Effector memory CD8-positive, alpha-beta T cell (primary cell): ENCODE results near the gene YOD1.

Source experiments
- ATAC-seq: fragments of 150-1000 bp; cut with Tn5 transposase; replicated peaks from 2 replicates; pipeline ENCODE4 v1.10.0; 2021; ENCODE audit warnings: mild to moderate bottlenecking, moderate library complexity
- DNase-seq, 3 experiments: peaks; one replicate each; pipeline ENCODE4 v3.0.0; 2021
- H3K27ac Mint-ChIP-seq, 2 donors: one replicate each; pipeline ENCODE4 v1.8.0; 2022; ENCODE audit warnings: mild to moderate bottlenecking in 2 of 2, mixed read lengths in 2 of 2, moderate library complexity in 2 of 2
- H3K27me3 Mint-ChIP-seq, 2 donors: one replicate each; pipeline ENCODE4 v1.8.0; 2022; ENCODE audit warnings: mixed read lengths in 2 of 2
- H3K36me3 Mint-ChIP-seq: one replicate; pipeline ENCODE4 v1.8.0; 2022; ENCODE audit warnings: mild to moderate bottlenecking, moderate library complexity, mixed read lengths; ENCODE audit not compliant: insufficient read depth
- H3K4me1 Mint-ChIP-seq, 2 donors: one replicate each; pipeline ENCODE4 v1.8.0; 2022; ENCODE audit warnings: low read depth in 2 of 2, mixed read lengths in 2 of 2
- H3K4me3 Mint-ChIP-seq, 2 donors: one replicate each; pipeline ENCODE4 v1.8.0; 2022; ENCODE audit warnings: mild to moderate bottlenecking in 2 of 2, mixed read lengths in 2 of 2, moderate library complexity in 2 of 2
- H3K9me3 Mint-ChIP-seq, 2 donors: one replicate each; pipeline ENCODE4 v1.8.0; 2022; ENCODE audit warnings: mixed read lengths in 2 of 2

Gene YOD1

DNA sequence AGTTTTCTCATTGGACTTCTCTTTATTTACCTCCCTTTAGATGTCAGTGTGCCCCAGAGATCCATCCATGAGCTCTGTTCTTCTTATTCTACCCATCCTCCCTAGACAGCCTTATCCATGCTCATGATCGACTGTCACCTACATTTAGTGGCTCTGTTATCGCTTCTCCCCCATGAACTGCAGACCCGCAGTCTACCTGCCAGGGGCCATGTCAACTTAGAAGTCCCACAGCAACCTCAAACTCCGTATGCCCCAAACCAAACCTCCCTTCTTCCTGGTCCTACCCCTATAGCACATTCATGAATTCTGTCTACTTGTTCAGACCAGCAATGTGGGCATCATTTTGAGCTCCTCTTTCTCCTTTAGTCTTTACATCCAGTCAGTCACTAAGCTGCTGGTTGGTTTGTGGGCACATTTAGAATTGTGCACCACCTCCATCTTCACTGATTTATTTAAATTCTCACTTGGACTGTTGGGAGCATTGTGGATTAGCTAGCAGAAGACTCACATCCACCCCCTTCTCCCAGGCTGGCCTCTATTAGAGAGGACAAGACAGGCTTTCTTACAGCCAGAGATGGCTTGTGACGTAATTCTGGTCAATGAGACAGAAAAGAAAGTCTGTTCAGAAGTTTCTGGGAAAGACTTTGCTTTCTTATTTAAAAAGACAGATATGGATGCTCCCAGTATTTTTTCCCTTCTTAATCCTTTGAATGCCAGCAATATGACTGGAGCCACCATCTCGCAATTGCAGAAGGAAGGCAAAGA is 37.5 kb downstream of the YOD1 start:
- no peak overlapping the region for H3K27ac Mint-ChIP-seq
- DNase-seq (no peak), ATAC-seq (no peak)
- peaks cover 51 to 57% of the 10 kb centered on the region in 2 donors for H3K27me3 Mint-ChIP-seq
- no peaks in the 10 kb centered on the region for H3K36me3 Mint-ChIP-seq
- no peak overlapping the region for H3K4me3 Mint-ChIP-seq
- H3K4me1 Mint-ChIP-seq, result peaks cover 0 to 2% of the 10 kb centered on the region in 2 donors
- H3K9me3 Mint-ChIP-seq, result no peaks in the 10 kb centered on the region

DNA sequence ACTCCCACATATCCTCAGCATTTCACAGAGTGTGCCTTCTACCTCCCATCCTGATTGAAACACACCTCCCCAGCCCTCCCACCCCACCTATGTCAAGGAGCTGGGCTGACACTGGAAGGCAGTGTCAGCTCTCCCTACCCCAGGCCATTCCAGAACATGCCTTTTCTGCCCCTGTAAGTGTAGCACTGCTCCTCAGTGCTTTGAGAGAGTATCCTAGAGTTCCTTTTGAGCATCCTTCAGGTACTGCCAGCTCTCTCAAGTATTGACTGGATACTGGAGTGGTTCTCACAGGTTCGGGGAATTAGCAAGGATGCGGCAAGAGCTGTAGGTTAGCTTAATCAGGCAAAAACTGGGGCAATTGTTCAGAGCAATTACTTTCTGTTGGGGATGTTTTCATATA is 40.3 kb downstream of the YOD1 start:
- Mint-ChIP-seq H3K9me3 (no peaks in the 10 kb centered on the region), H3K4me1 (no peaks in the 10 kb centered on the region), H3K36me3 (no peaks in the 10 kb centered on the region), H3K27me3 (peaks cover 63 to 68% of the 10 kb centered on the region in 2 donors), H3K4me3 (no peak overlapping the region), H3K27ac (no peak overlapping the region)
- ATAC-seq (no peak), DNase-seq (no peak)

DNA sequence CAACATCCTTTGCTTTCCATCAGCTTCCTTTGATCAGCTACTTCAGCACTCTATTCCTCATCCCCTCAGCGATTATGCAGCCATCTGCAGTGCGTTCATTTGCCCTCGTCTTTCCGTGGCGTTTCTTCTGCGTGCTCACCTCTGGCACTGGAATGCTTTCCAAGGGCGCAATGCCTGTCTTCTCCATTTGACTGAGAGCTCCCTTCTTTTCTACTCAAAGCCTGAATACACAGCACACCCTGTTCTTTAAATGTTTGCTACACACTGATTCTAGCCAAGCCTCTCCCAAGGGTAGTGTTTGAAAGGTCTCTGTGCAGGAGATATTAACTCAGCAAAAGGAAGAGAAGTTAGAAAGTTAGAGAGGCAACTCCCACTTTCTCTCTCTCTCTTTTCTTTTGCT is 41.1 kb downstream of the YOD1 start:
- peaks cover 63 to 66% of the 10 kb centered on the region in 2 donors for H3K27me3 Mint-ChIP-seq
- no peak overlapping the region for H3K4me3 Mint-ChIP-seq
- no peaks in the 10 kb centered on the region for H3K9me3 Mint-ChIP-seq
- no peak for DNase-seq
- no peak for ATAC-seq
- no peak overlapping the region for H3K27ac Mint-ChIP-seq
- peaks cover 0 to 2% of the 10 kb centered on the region in 2 donors for H3K4me1 Mint-ChIP-seq
- no peaks in the 10 kb centered on the region for H3K36me3 Mint-ChIP-seq

DNA sequence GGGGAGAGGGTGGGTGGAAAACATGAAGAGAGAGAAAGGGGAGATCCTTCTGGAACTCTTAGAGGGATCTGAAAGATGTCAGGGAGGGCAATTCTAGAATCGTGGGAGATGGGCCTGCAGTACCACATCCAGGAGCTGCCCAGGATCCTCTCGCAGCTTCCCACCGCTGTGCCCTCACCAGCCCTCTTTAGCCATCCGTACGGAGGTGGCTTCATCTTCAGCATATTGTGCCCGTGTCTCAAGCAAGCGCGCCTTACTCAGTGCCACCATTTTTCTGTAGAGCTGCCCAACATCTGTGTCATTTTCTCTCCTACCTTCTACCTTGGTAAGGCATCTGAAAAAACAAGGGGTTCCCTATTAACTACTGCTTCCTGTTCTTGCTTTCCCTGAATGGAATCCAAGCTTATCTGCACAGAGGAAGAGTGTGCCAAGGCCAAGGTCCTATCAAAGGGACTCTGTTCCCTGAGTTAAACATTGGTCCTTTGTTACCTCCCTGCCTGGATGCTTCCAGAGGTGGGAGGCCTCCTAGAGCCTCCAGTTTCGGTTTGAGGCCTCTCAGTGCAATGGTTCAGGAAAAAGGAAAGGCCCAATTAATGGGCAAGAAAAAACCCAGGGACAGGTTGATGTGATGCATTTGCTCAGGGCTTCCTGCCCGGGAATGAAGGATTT is 41.7 kb downstream of the YOD1 start:
- peaks cover 0 to 4% of the 10 kb centered on the region in 2 donors for H3K4me1 Mint-ChIP-seq
- DNase-seq (no peak), ATAC-seq (no peak)
- H3K9me3 Mint-ChIP-seq, result no peaks in the 10 kb centered on the region
- H3K4me3 Mint-ChIP-seq, result no peak overlapping the region
- H3K27ac Mint-ChIP-seq, result no peak overlapping the region
- peaks cover 60% of the 10 kb centered on the region in 2 donors for H3K27me3 Mint-ChIP-seq
- no peaks in the 10 kb centered on the region for H3K36me3 Mint-ChIP-seq

DNA sequence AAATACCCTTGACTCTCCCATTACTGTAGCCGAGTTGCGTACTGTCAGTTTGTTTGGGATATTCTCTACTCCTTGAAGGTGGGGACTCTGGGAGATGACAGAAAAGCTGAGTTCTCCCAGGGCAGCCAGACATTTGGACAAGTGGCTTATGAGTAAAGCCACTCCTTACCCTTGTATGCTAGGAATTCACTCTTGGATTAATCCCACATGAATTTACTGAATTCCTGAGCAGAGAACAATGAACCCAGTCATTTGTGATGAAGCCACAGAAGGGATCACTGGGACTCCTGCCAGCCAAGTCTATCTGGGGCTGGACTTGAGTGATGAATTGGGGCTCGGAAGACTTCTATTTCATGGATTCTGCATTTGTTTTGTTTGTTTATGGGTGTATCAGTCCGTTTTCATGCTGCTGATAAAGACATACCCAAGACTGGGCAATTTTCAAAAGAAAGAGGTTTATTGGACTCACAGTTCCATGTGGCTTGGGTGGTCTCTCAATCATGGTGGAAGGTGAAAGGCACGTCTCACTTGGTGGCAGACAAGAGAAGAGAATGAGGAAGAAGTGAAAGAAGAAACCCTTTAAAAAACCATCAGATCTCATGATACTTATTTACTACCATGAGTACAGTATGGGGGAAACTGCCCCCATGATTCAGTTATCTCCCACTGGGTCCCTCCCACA is 43.5 kb downstream of the YOD1 start:
- H3K4me1 Mint-ChIP-seq, result peaks cover 0 to 4% of the 10 kb centered on the region in 2 donors
- H3K27me3 Mint-ChIP-seq, result peaks cover 42 to 43% of the 10 kb centered on the region in 2 donors
- H3K9me3 Mint-ChIP-seq, result no peaks in the 10 kb centered on the region
- no peaks in the 10 kb centered on the region for H3K36me3 Mint-ChIP-seq
- DNase-seq, result no peak
- no peak overlapping the region for H3K27ac Mint-ChIP-seq
- H3K4me3 Mint-ChIP-seq, result no peak overlapping the region
- ATAC-seq, result no peak

DNA sequence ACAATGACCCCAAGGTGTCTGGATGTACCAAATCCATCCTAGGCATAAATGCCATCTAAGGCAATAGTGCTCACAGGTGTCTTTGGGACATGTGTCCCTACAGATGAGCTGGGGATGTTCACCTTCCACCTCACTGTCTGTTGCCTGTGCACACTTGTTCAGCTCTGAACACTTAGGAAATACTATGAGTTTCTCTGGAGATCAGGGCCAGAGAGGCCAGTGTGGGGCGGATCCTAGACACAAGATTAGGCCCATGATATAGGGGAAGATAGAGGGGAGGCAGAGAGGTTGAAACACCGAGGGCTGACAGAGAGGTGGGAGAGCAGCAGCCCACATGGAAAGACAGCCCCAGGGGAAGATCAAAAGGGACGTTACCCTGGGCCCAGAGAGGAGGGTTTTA is 44.1 kb downstream of the YOD1 start:
- ATAC-seq (no peak), DNase-seq (no peak)
- H3K4me3 Mint-ChIP-seq, result no peak overlapping the region
- no peaks in the 10 kb centered on the region for H3K9me3 Mint-ChIP-seq
- H3K27me3 Mint-ChIP-seq, result peaks cover 36 to 37% of the 10 kb centered on the region in 2 donors
- no peaks in the 10 kb centered on the region for H3K36me3 Mint-ChIP-seq
- H3K27ac Mint-ChIP-seq, result no peak overlapping the region
- peaks cover 0 to 4% of the 10 kb centered on the region in 2 donors for H3K4me1 Mint-ChIP-seq

DNA sequence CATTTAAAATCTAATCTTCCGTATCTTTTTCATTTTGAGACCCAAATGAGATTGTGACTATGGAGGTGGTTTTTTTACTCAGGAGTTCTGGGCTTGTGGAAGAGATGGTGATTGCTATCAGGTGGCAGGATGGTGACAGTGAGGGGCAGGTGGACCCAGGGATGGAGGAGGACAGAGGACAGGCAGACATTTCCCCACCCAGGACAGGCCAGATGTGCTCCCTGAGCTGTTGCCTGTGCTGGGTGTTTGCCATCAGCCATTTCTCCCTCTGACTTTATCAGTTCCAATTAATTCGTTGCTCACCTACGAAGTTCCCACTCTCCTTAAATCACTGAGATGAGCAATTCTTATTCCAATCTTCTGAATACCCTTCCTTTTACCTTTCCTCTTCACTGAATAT is 44.9 kb downstream of the YOD1 start:
- H3K9me3 Mint-ChIP-seq, result no peaks in the 10 kb centered on the region
- ATAC-seq (no peak), DNase-seq (no peak)
- peaks cover 0 to 4% of the 10 kb centered on the region in 2 donors for H3K4me1 Mint-ChIP-seq
- no peak overlapping the region for H3K4me3 Mint-ChIP-seq
- H3K36me3 Mint-ChIP-seq, result no peaks in the 10 kb centered on the region
- peaks cover 32 to 33% of the 10 kb centered on the region in 2 donors for H3K27me3 Mint-ChIP-seq
- H3K27ac Mint-ChIP-seq, result no peak overlapping the region

DNA sequence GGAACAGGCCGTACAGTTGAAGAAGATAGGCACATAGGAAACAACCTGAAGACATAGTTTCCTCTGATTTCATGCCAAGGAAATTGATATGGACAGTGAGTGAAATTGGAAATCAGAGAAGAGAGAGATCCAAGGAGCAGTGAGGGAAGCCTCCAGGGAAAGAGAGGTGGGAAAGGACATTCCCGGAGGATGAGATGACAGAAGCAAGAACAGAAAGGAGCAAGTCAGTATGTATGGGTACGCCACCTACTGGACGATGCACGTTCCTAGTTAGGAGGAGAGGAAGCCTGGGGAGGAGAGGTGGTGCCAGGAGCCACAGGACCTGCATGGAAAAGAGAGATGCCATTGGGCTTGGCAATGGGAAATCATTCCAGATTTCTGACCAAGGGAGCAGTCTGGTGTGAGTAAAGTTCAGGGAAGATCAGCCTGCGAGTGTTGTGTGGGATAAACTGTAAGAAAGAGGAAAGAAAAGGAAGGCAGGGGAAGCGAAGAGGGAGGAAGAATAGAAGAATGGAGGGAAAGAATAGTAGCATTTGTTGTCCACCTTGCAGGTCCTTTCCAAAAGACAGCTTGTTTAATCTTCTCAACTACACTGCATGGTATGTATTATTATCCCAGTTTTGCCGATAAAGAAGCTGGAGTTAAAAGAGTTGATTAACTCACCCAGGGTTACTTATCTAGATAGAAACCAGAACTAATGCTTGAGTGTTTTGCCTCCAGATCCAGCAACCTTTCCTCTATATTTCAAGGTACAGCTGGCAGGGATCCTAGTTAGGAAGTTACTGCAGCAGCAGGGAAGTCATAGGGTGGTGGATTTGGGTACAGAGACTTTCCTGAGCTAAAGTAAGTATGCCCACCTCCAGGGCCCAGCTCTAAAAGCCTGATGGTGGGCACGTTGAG is 45.8 kb downstream of the YOD1 start:
- Mint-ChIP-seq H3K36me3 (no peaks in the 10 kb centered on the region), H3K9me3 (no peaks in the 10 kb centered on the region), H3K27me3 (peaks cover 30 to 32% of the 10 kb centered on the region in 2 donors), H3K4me1 (peaks cover 0 to 4% of the 10 kb centered on the region in 2 donors), H3K4me3 (no peak overlapping the region), H3K27ac (no peak overlapping the region)
- DNase-seq (peak; percentile 18 to 33 (median 31)), ATAC-seq (peak; percentile 48)

DNA sequence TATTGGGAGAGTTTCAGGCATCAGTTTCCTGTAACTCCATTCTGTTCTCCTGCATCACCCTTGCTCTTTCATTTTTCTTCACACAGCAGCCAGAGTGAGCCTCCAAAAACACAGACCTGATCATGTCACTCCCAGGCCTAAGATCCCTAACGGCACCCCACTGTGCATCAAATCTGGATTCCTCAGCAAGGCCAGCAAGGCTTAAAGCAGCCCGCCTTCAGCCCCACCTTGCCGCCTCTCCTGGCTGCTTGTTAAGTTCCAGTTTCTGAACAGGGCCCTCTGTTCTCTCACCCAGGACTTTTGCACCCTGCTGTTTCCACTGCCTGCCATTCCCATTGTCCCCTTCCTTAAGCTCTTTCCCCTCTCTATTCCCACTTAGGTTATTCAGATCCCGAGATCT is 47.8 kb downstream of the YOD1 start:
- Mint-ChIP-seq H3K9me3 (no peaks in the 10 kb centered on the region), H3K36me3 (no peaks in the 10 kb centered on the region), H3K27ac (no peak overlapping the region), H3K27me3 (peaks cover 24 to 32% of the 10 kb centered on the region in 2 donors), H3K4me3 (no peak overlapping the region), H3K4me1 (peaks cover 0 to 4% of the 10 kb centered on the region in 2 donors)
- DNase-seq (no peak), ATAC-seq (no peak)

DNA sequence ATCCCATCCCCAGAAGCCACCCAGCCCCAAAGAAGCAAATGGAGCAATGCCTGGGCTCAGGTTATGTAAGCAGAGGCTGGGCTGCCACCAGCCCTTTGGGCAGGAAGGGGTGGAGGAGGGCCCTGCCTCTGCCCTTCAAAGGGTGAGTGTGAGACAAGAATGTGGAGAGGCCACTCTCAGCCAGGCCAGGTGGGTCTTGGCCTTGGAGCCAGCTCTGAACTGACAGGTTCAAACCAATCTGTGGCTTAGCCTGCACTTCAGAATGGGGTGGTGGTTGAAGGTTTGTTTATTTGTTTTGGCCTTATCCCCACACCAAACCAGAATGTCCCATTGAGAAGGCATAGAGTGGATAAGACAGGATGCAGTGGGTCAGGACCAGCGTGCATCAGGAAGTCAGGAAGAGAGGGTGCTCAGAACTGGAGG is 48.3 kb downstream of the YOD1 start:
- Mint-ChIP-seq H3K27me3 (peaks cover 22 to 31% of the 10 kb centered on the region in 2 donors), H3K9me3 (no peaks in the 10 kb centered on the region), H3K4me3 (no peak overlapping the region), H3K36me3 (no peaks in the 10 kb centered on the region), H3K27ac (no peak overlapping the region), H3K4me1 (peaks cover 0 to 4% of the 10 kb centered on the region in 2 donors)
- DNase-seq (no peak), ATAC-seq (no peak)

DNA sequence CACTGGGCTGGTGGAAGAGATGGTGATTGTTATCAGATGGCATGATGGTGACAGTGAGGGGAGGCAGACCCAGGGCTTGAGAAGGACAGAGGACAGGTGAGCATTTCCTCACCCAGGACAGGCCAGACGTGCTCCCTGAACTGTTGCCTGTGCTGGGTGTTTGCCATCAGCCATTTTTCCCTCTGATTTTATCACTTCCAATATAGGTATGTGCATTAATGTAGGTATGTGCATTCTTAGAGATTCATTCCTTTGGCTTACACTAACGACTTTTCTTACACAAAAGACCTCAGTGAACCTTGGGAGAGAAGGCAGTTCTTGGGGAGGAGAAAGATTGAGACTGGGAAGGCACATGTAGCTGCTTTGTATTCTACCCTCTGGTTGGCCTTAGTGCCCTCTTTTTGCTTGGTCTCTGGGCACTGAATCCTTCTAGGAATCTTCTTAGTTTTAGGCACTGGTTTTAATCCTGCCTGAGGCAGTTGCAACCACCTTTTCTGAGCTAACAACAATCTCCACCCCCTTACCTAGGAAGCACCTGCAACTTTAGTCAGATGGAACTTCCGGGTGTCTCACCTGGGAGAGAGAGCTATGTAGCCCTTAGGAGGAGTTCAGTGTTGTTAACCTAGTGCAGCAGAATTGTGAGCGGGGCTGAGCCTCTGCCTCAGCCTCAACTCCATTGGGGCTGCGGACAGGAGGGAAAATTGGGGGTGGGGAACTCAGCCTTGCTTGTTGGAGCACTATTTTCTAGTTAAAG is 49.3 kb downstream of the YOD1 start:
- Mint-ChIP-seq H3K36me3 (no peaks in the 10 kb centered on the region), H3K9me3 (no peaks in the 10 kb centered on the region), H3K4me3 (no peak overlapping the region), H3K27me3 (peaks cover 15 to 23% of the 10 kb centered on the region in 2 donors), H3K4me1 (peaks cover 0 to 4% of the 10 kb centered on the region in 2 donors), H3K27ac (no peak overlapping the region)
- ATAC-seq (no peak), DNase-seq (no peak)

DNA sequence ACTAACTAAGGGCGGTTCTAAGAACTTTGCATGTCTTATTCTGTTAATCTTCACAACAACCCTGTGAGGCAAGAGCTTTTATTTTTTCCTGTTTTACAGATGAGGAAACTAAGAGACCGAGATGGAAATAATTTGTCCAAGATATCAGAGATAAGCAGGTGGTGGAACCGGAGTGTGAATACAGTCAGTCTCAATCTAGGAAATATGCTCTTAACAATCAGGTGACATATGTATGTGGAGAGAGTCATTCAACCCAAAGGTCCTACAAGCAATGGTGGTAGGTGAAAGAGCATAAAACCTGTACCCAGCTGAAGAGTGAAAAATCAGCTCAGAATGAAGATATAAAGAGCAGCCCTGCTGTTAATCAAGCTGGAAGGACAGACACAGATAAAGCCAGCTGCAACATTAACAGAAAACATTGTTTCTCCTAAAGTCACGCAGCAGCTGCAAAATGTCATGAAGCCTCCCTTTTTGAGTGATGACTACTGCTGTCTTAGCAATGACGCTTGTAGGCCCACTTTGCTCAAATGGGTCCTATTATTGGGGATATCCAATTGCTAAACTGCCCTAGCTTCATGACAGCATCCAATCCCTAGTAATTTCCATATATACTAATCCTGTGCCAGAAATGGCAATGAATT is 50.2 kb downstream of the YOD1 start:
- Mint-ChIP-seq H3K27ac (no peak overlapping the region), H3K27me3 (peaks cover 6 to 18% of the 10 kb centered on the region in 2 donors), H3K4me3 (no peak overlapping the region), H3K36me3 (no peaks in the 10 kb centered on the region), H3K9me3 (no peaks in the 10 kb centered on the region), H3K4me1 (peaks cover 0 to 4% of the 10 kb centered on the region in 2 donors)
- no peak for ATAC-seq
- DNase-seq, result no peak
